NCI-H345 treated with DMSO at 0.1 percent for 48 hours (cell line): ENCODE results near the gene ARMH3.
A peak's percentile ranks its signal among the peaks of the same experiment; 100 is the strongest.

Experiments
- DNase-seq: peaks from one replicate; lab custom pipeline; 2025; ENCODE audit not compliant: unreplicated experiment; lab: John Stamatoyannopoulos, UW

ARMH3 gene

DNA sequence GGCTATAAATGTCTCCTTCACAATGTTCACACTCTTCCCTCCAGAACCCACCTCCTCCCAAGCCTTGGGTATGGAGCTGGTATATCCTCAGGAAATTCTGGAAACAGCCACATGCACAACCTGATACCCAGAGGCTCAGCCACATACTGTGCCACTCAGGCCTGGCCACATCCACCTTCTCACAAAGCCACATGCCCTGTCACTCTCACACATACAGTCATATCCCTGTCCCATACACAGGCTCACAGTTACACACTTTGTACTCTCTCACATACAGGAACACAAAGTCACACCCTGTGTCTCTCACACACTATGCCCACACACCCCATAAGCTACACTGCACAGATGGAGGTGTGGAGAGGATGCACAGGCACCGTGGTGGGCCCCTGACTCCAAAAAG lies 222.5 kb downstream of the ARMH3 start:
- no peak for DNase-seq

DNA sequence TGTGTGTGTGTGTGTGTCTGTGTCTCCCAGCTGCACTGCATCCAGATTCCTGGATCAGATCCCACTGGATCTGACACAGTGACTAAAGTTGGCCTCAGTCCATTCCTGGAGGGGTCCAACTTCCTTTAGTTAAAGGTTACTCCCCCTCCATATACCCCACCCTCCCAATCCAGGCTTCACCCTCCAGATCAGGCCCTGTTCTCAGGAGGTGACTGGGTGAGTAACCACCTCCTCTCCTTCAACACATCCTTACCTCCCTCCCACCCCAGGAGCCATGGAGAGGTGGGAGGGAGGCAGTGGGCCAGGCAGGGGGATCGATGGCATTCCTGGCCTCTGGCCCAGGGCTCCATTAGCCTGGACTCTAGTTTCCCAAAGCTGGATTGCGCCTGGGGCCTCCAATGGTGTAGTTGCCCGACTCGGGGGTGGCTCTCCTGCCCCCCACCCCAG lies 223.6 kb downstream of the ARMH3 start:
- DNase-seq, result no peak

DNA sequence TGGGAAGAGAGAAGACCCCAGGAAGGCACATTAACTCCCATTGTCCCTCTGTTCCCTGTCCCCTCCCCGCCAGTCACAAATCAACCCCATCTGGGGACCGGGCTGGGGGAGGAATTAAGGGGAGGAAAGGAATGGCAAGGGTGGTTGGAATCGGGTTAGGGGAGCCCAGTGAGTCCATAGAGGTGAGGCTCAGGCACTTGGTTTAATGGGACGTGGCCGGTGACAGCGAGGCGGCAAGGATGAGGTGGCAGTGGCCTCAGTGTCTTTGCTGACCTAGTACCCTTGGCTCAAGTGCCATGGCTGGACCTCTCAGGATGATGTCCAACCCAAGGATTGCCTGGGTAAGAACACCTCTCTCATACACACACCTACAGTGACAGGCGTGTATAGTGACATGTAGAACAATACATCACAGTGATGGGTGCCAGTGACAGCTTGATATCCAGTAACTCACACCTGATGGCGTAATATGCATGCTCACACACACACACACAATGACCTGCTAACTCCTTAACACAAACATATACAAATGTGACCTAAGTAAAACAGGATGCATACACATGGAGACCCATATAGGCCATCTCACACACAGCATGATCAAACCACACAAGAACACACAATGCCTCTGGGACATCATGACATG lies 224.7 kb downstream of the ARMH3 start:
- no peak for DNase-seq

DNA sequence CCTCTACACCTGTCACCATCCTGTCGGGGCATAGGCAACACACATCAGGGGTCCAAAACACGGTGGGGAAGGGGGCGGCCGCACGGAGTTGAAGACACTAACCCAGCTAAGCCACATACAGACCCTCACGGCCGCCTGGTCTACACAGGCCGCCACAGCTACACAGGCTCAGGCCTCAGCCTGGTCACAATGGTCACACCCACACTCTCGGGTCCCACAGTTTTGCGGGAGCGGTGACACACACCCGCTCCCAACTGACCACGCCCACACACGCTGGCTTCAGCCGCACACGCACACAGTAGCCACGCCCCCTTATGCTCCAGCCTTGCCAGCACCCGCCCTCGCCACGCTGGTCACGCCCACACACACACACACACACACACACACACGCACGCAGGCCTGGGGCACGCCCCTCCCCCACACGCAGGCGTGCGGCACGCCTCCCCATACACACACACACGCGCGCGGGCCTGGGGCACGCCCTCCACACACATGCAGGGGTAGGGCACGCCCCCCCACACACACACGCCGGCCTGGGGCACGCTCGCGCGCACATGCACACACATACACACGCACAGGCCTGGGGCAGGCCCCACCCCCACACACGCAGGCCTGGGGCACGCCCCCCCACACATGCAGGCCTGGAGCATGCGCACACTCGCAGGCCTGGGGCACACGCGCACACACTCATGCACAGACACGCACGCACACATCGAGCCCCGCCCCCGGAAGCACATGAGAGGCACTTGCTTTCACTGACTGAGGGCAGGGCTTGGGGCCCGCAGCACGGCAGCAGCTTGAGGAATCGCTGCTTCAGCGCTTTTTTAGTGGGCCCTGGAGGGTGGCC lies 225.4 kb downstream of the ARMH3 start:
- DNase-seq, result peak; percentile 47

DNA sequence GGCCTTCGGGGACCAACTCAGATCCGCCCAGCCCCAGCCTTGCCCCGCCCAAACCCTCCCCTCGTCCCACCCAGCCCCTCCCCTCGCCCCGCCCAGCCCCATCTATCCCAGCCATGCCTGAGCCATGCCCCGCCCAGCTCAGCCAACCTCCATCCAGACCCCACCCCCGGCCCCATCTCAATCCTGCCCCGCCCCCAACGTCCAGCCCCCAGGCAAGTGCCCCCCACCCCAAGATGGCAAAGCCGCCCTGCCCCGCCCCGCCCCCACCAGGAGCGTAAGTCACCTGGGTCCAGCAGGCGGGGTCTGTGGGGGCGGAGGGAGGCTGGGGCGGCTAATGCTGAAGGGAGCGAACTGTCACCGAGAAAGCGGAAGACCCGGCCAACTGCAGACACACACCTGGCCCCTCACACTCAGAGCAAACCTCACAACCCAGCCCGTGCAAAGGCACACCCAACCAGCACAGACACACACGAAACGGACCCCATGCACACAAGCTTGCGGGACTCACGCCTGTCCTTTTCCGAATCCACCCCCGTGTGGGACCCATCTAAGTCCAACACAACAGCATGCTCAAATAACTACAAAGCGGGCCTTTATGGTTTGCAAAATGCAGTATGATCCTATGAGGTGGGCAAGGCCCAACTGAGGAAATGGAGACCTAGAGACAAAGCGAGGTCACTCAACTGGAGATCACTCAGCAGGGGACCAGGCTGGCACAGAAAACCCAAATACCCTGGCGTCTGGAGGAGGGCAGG lies 226.2 kb downstream of the ARMH3 start:
- no peak for DNase-seq

DNA sequence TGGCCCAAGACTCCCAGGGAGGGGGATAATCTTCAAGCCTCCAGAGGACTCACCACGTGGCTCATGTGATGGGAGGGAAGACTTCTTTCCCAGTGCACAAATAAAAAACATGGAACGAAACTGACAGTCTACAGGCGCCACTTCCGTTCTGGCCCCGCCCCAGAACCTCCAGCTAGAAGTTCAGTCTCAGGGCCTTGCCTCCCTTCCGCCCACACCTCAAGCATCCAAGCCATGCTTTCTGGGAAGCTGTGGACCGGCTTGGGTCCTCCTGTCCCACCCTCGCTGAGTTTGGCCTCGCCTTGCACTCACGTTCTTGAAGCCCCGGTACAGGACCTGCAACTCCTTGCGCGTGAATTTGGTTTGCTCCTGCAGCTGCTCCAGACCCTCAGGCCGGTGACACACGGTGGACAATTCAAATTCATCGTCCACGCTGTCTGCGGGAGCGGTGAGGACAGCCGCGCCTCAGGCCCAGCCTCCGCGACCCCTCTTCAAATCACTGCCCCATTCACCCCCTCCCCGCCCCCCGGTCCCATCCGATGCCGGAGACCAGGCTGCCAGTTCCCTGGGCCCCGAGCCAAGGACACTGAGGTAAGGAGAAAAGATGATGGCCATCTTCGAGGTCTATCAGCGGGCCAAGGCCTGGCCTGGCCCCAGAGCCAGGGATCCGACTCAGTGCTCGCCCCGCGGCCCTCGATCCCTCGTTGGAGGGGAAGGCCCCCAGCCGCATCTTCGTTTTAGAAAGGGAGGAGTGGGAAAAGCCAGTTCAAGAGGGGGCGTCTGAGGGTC lies 227.0 kb downstream of the ARMH3 start:
- DNase-seq, result no peak

DNA sequence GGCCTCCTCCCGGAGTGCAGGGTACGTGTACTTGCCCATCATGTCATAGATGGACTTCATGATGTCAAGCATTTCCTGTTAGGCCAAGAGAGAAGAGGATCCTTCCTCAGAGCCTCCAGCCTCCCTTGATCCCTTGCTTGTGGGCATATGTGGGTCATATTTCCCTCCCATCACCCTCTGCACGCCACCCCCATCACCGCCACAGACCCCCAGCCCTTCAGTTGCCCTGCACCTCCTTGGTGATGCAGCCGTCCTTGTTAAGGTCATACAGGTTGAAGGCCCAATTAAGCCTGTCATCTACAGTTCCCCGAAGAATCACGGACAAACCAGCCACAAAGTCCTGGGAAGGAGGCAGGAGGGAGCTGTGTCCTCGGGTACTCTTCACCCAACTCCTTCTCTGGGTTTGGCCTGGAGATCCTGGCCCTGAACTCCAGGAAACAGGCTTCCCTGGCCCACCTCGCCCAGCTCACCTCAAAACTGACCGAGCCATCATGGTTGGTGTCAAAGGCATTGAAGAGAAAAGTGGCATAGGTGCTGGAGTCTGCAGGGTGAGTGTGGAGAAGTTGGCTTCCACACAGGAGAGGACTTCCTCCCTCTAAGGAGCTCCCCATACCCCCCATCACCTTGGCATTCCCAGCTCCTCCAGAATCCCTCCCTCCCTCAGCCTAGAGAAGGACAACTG lies 227.9 kb downstream of the ARMH3 start:
- DNase-seq, result no peak

DNA sequence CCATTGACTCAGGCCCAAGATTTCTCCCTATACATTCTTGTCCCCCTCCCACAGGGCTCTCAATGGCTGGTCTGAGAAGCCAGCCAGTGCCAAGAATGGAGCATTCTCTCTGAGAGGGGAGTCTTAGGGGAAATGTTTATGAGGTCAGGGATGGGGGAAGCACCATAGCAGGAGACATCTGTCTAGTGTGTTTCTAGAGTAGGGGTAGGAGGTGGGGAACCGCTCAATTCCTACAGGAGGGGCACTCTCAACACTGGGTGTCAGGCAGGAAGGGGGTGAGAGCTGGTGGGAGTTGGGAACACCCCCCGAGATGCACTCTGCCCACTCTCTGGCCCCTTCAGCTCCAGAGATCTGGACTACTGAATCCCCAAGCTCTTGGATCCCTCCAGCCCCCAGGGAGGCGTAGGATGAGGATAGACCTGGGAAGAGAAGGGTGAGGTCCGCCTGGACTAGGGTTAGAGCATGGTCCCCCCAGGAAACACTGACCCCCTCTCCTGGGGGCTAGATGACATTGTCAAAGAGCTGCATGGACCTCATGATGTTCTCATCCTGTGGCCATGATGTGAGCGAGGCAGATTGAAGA lies 229.0 kb downstream of the ARMH3 start:
- no peak for DNase-seq

DNA sequence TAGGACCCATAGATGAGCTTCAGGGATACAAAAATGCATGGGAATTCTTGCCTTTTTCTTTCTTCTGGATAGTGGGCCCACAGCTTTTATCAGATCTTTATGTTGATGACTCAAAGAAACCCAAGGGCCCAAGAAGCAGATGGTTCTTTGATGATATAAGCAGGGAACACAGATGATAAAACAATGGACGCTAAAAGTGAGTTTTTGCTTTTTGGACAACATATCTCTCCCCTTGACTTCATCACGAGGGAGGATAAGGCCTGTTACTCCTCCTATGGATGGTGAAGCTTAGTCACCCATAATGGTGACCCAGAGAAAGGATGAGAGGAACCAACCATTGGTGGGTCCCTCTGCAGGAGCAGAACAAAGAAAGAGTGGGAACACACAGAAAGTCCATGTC lies 231.2 kb downstream of the ARMH3 start:
- no peak for DNase-seq

DNA sequence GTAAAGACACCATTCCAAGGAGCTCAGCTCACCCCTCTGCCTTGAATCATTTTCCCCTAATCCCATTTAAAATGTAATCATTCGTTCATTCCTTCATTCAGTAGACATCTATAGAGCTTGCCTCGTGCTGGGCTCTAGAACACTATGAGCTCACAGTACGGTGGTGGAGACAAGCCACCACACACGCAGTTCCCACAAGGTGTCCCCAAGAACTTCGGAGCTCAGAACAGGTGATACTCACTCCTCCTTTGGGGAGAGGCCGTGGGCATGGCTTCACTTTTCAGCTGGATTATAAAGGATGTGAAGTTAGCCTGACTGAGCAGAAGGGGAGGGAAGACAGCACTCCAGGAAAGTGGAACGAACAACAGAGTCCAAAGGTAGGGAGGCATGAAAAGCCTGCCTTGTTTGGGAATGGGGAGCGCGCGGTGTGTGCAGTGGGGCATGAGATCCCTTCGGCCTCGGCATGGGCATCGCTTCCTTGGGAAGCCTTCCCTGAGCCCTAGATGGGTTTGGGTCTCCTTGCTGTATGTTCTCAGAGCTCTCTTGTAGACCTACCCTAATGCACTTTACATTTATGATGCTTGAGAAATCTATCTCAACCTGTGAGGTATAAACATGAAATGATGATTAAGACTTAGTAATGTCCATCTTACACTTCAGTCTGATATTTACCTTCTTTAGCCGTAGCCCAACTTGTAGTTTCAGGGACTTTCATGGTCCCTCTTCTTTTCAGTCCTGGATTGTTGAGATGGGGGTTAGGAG lies 236.9 kb downstream of the ARMH3 start:
- no peak for DNase-seq

DNA sequence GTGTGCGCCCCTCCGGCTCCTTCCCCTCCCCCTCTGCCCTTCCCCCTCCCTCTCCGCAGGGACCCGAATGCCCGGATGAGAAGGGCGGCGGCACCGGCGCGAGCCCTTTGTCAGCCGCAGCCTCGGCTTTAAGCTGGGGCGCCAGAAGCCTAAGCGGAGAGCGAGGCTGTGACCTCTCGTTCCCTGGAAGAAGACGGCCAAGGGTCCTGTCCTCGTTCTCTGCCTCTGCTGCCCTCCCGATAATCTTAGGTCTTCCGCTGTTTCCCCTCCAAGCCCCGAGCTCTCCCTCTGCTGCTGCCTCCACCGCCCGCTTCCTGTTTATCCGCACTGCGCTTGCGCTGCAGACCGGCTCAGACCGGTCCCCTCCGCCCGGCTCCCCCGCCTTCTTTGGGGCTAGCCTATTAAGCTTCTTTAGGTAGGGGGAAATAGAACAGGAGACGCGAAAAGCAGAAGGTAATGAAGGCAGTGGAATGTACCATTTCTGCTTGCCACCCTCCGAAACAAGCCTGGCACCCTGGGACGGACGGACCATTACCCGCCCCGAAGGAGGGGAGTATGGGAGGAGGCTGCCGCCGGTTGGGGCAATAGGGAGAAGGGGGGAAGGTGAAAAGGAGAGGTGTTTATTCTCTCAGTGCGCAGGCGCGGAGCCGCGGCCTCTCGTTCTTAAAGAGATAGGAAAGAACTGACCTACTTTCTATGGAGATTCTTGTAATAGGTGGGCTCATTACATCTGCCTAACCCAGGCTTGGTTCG lies 237.7 kb downstream of the ARMH3 start, which contains the start of gene OGA:
Gene OGA (minus strand): TSS at position 326 of the 753 bp plus-strand sequence. CDS start 422 bp downstream, outside the sequence.
- DNase-seq, result peak; percentile 95

DNA sequence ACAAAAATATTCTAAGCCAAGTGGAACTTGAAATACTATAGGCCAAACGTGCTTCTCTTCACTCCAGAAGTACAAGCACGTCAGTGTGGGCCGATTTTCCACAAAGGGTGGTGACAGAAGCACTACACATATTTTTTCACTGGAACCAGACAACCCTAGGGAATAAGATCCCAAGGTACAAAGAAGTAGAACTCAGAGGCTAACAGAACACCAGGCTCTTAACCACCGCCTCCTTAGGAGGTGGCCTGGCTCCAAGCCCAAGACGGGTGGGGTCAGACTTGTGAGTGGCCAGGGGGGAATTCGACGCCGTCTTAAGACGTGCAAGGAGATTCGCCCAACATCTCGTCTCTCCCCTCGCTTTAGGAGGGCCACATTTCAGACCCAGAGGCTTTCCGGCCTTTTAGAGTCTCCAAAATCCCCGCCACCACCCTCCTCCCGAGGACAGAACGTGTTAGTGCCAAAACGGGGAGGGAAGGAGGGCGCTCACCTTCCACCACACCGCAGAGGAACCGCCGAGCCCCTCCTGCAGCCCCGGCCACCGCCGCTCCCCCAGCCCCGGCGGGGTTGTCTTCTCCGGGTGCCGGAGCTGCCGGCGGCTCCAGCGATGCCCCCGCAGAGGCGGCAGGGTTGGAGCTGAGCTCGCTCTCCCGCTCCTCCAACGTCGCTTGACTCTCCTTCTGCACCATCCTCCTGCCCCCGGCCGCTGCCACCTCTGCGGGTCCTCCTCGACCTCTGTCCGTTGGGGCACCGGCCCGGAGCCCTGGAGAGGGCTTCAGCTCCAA lies 238.4 kb downstream of the ARMH3 start:
- DNase-seq, result no peak

DNA sequence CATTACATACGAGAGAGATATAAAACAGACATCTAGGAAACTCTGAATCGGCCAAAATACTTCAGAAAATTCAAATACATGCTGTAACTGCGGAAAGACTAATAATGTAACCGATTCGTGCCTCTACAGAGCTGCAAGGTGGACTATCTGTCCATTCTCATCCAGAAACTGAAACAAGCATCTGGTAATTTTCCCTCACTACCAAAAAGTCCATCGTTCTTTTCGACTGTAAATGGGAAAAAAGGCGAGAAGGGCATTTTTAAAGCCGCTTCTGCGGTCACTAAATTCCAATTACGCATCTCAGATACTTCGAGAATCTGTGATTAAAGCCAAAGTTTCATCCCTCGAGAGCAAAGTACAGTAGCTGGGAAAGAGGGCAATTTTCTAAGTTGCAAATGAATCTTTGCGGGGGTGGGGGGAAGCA lies 239.0 kb downstream of the ARMH3 start:
- no peak for DNase-seq

DNA sequence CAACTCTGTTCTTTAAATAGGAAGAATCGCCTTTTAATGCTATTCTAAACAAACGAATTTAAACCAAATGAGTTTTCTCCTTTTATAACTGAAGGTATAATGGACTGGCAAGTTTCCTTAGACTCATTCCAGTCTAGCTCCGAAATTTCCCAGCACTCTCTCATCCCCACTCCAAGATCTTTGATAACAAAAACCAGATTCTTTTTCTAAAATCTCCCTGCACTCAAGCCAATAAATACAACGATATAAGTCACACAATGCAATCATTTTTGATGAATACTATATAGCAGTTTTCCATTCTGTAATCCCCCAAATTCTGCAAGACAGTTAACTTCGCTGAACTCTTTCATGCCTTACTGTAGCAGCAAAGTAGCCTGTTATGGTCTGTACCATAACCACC lies 239.6 kb downstream of the ARMH3 start:
- DNase-seq, result no peak

DNA sequence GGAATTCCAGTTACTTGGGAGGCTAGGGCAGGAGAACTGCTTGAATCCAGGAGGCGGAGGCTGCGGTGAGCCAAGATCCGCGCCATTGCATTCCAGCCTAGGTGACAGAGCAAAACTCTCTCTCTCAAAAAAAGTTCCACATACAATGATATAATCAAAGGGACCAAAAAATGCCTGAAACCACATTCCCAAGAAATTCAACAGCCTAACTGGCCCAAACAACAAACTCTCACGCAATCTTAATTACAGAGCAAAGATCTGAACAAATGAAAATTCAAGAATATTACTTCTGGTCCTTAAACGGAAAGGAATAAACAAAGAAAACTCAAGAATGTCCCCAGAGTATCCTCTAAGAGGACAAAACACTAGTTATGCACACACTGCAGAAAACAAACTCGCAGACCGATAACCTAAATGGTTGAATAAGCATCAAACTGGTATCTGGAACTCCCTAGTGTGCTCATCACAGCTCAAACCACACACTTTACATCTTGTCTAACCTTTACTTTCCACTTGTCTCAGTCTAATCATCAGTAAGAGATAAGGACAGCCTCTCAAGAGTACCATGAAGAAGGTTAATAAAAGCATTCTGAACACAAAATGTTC lies 241.4 kb downstream of the ARMH3 start:
- DNase-seq, result no peak

DNA sequence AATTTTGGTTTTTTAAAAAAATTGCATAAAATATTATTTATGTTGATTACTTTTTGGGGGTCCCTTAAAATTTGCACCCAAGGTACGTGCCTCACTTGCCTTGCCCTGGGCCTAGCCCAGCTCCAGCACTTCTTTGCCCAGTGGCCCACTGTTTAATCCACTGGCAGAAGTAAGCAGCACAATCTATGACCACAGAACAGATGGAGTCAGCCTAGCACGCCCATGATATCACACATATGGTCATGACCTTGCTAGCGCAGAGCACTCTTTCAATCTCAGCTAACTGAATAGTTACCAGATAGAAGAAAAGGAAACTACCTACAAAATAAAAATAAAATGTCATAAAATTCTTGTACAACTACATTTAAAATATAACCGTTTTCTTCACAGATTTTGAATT lies 243.4 kb downstream of the ARMH3 start:
- DNase-seq, result no peak

DNA sequence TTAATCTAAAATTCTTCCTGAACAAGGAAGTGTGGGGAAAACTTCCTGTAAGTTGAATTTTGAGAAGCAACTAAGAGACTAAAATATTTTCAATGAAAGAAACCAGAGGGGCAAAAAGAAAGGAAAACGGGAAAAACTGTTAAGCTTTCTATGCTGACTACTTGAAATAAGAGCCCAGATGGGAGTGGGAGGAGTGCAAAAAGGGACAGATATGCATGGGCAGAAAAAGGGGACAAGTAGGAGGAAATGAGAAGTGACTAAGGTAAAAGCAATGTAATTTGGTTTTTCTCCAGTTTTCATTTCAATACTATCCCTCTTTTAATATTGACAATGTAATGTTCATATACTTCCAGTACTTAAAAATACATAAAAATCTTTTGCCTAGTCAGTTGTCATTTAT lies 248.8 kb downstream of the ARMH3 start:
- DNase-seq, result no peak
